Hepatocyte (in vitro differentiated cells): Measurements from ENCODE around the gene RBFOX2. TPM values are rescaled to one million over a fixed set of nuclear protein-coding genes. Genes with fewer than 3 reads are reported as not detected.

Experiments
- DNase-seq: peaks from one replicate; pipeline ENCODE4 v3.0.0-alpha.2; 2016; ENCODE audit warnings: low spot score
- H2AFZ ChIP-seq: fragments of 200-600 bp; sonication (generic); 2 replicates; pipeline ENCODE4 v1.6.0; 2016; ENCODE audit warnings: antibody characterized with exemption, mild to moderate bottlenecking
- H3K27ac ChIP-seq: fragments of 200-600 bp; sonication (generic); 2 replicates; pipeline ENCODE4 v1.5.1; 2016; ENCODE audit warnings: mild to moderate bottlenecking
- H3K27me3 ChIP-seq: fragments of 200-600 bp; sonication (generic); 2 replicates; pipeline ENCODE4 v1.6.1; 2016
- H3K36me3 ChIP-seq: fragments of 200-600 bp; sonication (generic); replicated peaks from 2 replicates; pipeline ENCODE4 v1.5.1; 2016; ENCODE audit warnings: low read depth; ENCODE audit not compliant: insufficient read depth
- H3K4me1 ChIP-seq: fragments of 200-600 bp; sonication (generic); 2 replicates; pipeline ENCODE4 v1.5.1; 2016; ENCODE audit warnings: mild to moderate bottlenecking, moderate library complexity; ENCODE audit not compliant: insufficient read depth
- H3K4me2 ChIP-seq: fragments of 200-600 bp; sonication (generic); 2 replicates; pipeline ENCODE4 v1.6.0; 2016
- H3K4me3 ChIP-seq: fragments of 200-600 bp; sonication (generic); 2 replicates; pipeline ENCODE4 v1.5.1; 2016; ENCODE audit warnings: mild to moderate bottlenecking
- H3K79me2 ChIP-seq: fragments of 200-600 bp; sonication (generic); 2 replicates; pipeline ENCODE4 v1.6.0; 2017; ENCODE audit warnings: mild to moderate bottlenecking
- H3K9me2 ChIP-seq: fragments of 200-600 bp; sonication (generic); replicated peaks from 2 replicates; pipeline ENCODE4 v1.6.0; 2017; ENCODE audit warnings: mild to moderate bottlenecking; ENCODE audit not compliant: insufficient read depth
- H3K9me3 ChIP-seq: fragments of 200-600 bp; sonication (generic); 2 replicates; pipeline ENCODE4 v1.5.1; 2016; ENCODE audit warnings: low read depth, mild to moderate bottlenecking
- H4K20me1 ChIP-seq: fragments of 200-600 bp; sonication (generic); 2 replicates; pipeline ENCODE4 v1.6.0; 2016; ENCODE audit warnings: mild to moderate bottlenecking; ENCODE audit not compliant: insufficient read depth, poor library complexity, severe bottlenecking
- EZH2 ChIP-seq: fragments of 200-600 bp; sonication (generic); IDR thresholded peaks from 2 replicates; pipeline ENCODE4 v1.6.1; 2016; ENCODE audit warnings: antibody characterized with exemption, mild to moderate bottlenecking, borderline replicate concordance
- EZH2phosphoT487 ChIP-seq: fragments of 200-600 bp; sonication (generic); IDR thresholded peaks from one replicate; pipeline ENCODE4 v1.6.1; 2018; ENCODE audit warnings: antibody characterized with exemption, mild to moderate bottlenecking, low read depth, moderate library complexity; ENCODE audit not compliant: unreplicated experiment, severe bottlenecking
- WGBS: methylation state at CpG from one replicate; pipeline ENCODE4 v1.1.6; 2016; ENCODE audit warnings: low lambda C conversion rate; ENCODE audit errors: missing lambda C conversion rate; 5-methylcytosine and 5-hydroxymethylcytosine counted together
- polyA plus RNA-seq: library from polyadenylated mRNA; unstranded; fragments of >200 nt; fragmentation: Nextera tagmentation; extraction: Ambion mirVana; gene quantifications from 2 replicates; pipeline ENCODE4 v1.2.1, GENCODE V29; 2016
- total RNA-seq: library from RNA; depleted of rRNA; stranded (reverse); fragments of >200 nt; gene quantifications from 2 replicates; pipeline ENCODE4 v1.2.3, GENCODE V29; 2014
- TF ChIP-seq, protein P1 (sequence below): fragments of 200-600 bp; sonication (generic); IDR thresholded peaks from 2 replicates; pipeline ENCODE4 v1.5.1; 2016; ENCODE audit warnings: antibody characterized with exemption, mild to moderate bottlenecking; ENCODE audit not compliant: poor library complexity

RBFOX2 gene
- total and polyA plus RNA-seq, 2 experiments from 2014 or later: 76.7 to 133 TPM

DNA sequence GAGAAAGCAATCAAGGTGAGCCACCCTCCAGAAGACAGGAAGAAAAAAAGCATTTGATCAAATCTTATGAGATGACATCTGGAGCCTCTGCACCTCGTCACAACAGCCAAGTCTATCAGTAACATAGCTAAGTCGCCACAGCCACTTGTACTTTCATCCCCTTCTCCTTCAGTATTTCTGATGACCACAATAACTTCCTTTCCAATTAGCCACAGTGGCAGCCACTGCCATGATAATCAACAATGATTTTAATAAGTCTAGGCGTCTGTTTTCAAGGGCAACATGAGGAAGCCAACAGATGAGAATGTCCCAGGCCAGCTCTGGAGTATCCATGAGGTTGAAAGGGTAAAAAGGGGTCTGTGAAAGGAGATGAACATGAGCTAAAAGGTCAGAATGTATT is 29.9 kb downstream of the RBFOX2 start:
- H3K36me3 ChIP-seq: no peaks in the 10 kb centered on the region
- H3K4me2 ChIP-seq: no peak overlapping the region
- no peak overlapping the region for H3K27ac ChIP-seq
- no peaks in the 10 kb centered on the region for H3K27me3 ChIP-seq
- no peak for TF ChIP-seq EZH2phosphoT487
- no peak for TF ChIP-seq EZH2
- H4K20me1 ChIP-seq: no peaks in the 10 kb centered on the region
- no peaks in the 10 kb centered on the region for H3K9me2 ChIP-seq
- H3K4me1 ChIP-seq: peaks cover 31% of the 10 kb centered on the region
- no peak overlapping the region for H3K4me3 ChIP-seq
- H2AFZ ChIP-seq: no peak overlapping the region
- peaks cover 90% of the 10 kb centered on the region for H3K79me2 ChIP-seq
- DNase-seq: no peak
- WGBS: 94% methylated on average over 3 of the region's 3 CpGs
- no peaks in the 10 kb centered on the region for H3K9me3 ChIP-seq

DNA sequence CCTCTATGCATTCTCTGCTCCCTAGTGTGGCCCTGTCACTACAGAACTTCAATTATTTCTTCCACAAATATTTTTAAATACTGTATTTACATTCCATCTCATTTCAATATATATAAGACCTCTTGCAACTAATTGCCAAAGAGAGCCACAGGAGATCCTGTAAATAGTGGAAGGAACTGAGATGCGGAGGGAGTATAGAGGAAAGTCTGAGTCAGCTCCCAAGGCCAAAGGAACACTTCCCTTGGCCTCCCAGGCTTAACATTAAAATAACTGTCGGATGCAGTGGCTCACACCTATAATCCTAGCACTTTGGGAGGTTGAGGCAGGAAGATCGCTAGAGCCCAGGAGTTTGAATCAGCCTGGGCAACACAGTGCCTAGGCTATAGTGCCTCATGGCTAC is 31.2 kb downstream of the RBFOX2 start:
- H3K36me3 ChIP-seq: no peaks in the 10 kb centered on the region
- peaks cover 31% of the 10 kb centered on the region for H3K4me1 ChIP-seq
- no peak overlapping the region for H3K27ac ChIP-seq
- H3K9me2 ChIP-seq: no peaks in the 10 kb centered on the region
- 68% methylated on average over 3 of the region's 3 CpGs for WGBS
- no peak overlapping the region for H2AFZ ChIP-seq
- H3K27me3 ChIP-seq: no peaks in the 10 kb centered on the region
- peak; percentile 24 for DNase-seq
- TF ChIP-seq EZH2phosphoT487 (no peak), EZH2 (no peak)
- TF ChIP-seq, protein P1, sequence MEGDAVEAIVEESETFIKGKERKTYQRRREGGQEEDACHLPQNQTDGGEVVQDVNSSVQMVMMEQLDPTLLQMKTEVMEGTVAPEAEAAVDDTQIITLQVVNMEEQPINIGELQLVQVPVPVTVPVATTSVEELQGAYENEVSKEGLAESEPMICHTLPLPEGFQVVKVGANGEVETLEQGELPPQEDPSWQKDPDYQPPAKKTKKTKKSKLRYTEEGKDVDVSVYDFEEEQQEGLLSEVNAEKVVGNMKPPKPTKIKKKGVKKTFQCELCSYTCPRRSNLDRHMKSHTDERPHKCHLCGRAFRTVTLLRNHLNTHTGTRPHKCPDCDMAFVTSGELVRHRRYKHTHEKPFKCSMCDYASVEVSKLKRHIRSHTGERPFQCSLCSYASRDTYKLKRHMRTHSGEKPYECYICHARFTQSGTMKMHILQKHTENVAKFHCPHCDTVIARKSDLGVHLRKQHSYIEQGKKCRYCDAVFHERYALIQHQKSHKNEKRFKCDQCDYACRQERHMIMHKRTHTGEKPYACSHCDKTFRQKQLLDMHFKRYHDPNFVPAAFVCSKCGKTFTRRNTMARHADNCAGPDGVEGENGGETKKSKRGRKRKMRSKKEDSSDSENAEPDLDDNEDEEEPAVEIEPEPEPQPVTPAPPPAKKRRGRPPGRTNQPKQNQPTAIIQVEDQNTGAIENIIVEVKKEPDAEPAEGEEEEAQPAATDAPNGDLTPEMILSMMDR: no peak
- H4K20me1 ChIP-seq: no peaks in the 10 kb centered on the region
- peaks cover 90% of the 10 kb centered on the region for H3K79me2 ChIP-seq
- no peaks in the 10 kb centered on the region for H3K9me3 ChIP-seq
- H3K4me3 ChIP-seq: no peak overlapping the region
- no peak overlapping the region for H3K4me2 ChIP-seq

DNA sequence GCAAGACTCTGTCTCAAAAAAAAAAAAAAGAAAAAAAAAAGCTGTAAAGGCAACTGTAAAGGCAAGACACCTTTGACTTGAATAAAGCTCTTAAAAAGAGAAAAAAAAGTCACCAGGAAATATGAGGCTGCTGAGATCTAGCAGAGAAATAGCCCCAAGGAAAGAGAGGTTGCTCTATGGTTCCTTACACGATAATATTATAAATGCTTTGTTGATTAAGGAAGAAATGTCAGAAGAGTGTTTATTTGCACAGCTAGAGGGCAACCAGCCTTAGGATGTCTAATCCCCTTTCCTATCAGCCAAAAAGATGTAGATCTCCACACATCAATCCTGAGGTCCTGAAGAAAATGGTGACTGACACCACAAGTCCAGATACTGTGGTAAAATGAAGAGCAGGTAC is 32.0 kb downstream of the RBFOX2 start:
- H3K27me3 ChIP-seq: no peaks in the 10 kb centered on the region
- no peak for DNase-seq
- H3K27ac ChIP-seq: peak overlapping the region; percentile 77
- H3K4me1 ChIP-seq: peaks cover 31% of the 10 kb centered on the region
- H3K4me3 ChIP-seq: no peak overlapping the region
- H4K20me1 ChIP-seq: no peaks in the 10 kb centered on the region
- no peaks in the 10 kb centered on the region for H3K36me3 ChIP-seq
- no peaks in the 10 kb centered on the region for H3K9me2 ChIP-seq
- TF ChIP-seq EZH2phosphoT487 (no peak), EZH2 (no peak)
- TF ChIP-seq, protein P1: no peak
- peak overlapping the region; percentile 44 for H3K4me2 ChIP-seq
- 48% methylated on average over 1 of the region's 1 CpG for WGBS
- no peaks in the 10 kb centered on the region for H3K9me3 ChIP-seq
- H2AFZ ChIP-seq: no peak overlapping the region
- peaks cover 90% of the 10 kb centered on the region for H3K79me2 ChIP-seq

DNA sequence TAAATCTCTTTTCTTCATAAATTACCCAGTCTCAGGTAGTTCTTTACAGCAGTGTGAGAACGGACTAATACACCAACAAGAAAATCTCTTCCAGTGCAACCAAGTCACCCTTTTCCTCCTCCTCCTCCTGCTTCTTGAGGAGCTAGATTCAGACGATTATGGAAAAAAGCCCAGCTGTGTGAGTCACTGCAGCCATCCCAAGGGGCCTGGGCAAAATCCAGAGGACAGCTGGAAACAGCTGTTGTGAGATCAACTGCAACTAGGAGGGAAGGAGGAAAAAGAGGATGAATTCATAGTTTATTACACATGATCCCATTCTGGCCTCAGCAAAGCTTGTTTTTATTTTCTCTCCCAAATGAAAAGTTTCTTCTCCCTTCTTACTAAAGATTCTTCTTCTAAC is 32.9 kb downstream of the RBFOX2 start:
- no peaks in the 10 kb centered on the region for H3K9me3 ChIP-seq
- 52% methylated on average over 2 of the region's 2 CpGs for WGBS
- peaks cover 36% of the 10 kb centered on the region for H3K4me1 ChIP-seq
- no peaks in the 10 kb centered on the region for H3K36me3 ChIP-seq
- H3K4me3 ChIP-seq: no peak overlapping the region
- H4K20me1 ChIP-seq: no peaks in the 10 kb centered on the region
- DNase-seq: peak; percentile 80
- H3K4me2 ChIP-seq: peak overlapping the region; percentile 47
- no peaks in the 10 kb centered on the region for H3K9me2 ChIP-seq
- peak overlapping the region; percentile 77 for H3K27ac ChIP-seq
- TF ChIP-seq EZH2phosphoT487: no peak
- no peak for TF ChIP-seq EZH2
- TF ChIP-seq, protein P1: no peak
- H2AFZ ChIP-seq: no peak overlapping the region
- H3K79me2 ChIP-seq: peaks cover 90% of the 10 kb centered on the region
- no peaks in the 10 kb centered on the region for H3K27me3 ChIP-seq
